ENCODE results near the gene ATP6V0B. TPM values are rescaled to one million over a fixed set of nuclear protein-coding genes. Genes with fewer than 3 reads are reported as not detected.

Gene ATP6V0B
- total and polyA plus RNA-seq, 2 donors (not counting 3 experiments of a cell fraction or from before 2014, with no cell fraction given) = 110 to 325 TPM

DNA sequence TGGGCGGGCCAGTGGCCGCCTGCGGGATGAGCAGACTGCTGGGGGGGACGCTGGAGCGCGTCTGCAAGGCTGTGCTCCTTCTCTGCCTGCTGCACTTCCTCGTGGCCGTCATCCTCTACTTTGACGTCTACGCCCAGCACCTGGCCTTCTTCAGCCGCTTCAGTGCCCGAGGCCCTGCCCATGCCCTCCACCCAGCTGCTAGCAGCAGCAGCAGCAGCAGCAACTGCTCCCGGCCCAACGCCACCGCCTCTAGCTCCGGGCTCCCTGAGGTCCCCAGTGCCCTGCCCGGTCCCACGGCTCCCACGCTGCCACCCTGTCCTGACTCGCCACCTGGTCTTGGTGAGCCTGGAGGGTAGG lies 6.4 kb downstream of the ATP6V0B start:
- H4K20me1 ChIP-seq (replicated peaks; ENCODE audit: control insufficient read depth, extremely low read depth, insufficient read depth, low read length) = no peaks in the 10 kb centered on the region
- TF ChIP-seq GATA2 (IDR thresholded peaks at IDR 0.05; ENCODE audit: insufficient read depth, insufficient read length, low read depth, low read length) (no peak), JUN (IDR thresholded peaks at IDR 0.05; ENCODE audit: borderline replicate concordance, insufficient read depth, insufficient read length, low read depth) (no peak), POLR2AphosphoS5 (IDR thresholded peaks at IDR 0.05; ENCODE audit: insufficient read depth, low read depth, low read length) (no peak)
- TF ChIP-seq, protein P1, sequence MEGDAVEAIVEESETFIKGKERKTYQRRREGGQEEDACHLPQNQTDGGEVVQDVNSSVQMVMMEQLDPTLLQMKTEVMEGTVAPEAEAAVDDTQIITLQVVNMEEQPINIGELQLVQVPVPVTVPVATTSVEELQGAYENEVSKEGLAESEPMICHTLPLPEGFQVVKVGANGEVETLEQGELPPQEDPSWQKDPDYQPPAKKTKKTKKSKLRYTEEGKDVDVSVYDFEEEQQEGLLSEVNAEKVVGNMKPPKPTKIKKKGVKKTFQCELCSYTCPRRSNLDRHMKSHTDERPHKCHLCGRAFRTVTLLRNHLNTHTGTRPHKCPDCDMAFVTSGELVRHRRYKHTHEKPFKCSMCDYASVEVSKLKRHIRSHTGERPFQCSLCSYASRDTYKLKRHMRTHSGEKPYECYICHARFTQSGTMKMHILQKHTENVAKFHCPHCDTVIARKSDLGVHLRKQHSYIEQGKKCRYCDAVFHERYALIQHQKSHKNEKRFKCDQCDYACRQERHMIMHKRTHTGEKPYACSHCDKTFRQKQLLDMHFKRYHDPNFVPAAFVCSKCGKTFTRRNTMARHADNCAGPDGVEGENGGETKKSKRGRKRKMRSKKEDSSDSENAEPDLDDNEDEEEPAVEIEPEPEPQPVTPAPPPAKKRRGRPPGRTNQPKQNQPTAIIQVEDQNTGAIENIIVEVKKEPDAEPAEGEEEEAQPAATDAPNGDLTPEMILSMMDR (IDR thresholded peaks at IDR 0.05; ENCODE audit: extremely low read depth in 1 of 2, insufficient read depth in 1 of 2, low read depth in 1 of 2, low read length in 2 of 2) = no peak
- peaks cover 34% of the 10 kb centered on the region for H3K79me2 ChIP-seq (ENCODE audit: control insufficient read depth, insufficient read depth, low read length)
- H3K4me2 ChIP-seq (ENCODE audit: insufficient read depth, low read length) = no peak overlapping the region
- no peaks in the 10 kb centered on the region for H3K9me1 ChIP-seq (replicated peaks; ENCODE audit: control insufficient read depth, extremely low read depth, insufficient read depth, low read length)
- no peak overlapping the region for H3K9ac ChIP-seq (replicated peaks; ENCODE audit: extremely low read depth, insufficient read depth, low read length)
- H3K4me1 ChIP-seq (ENCODE audit: control insufficient read depth, extremely low read depth, insufficient read depth, low read length) = peaks cover 21% of the 10 kb centered on the region
- ChIA-PET POLR2A (no interaction called here), CTCF (no interaction called here)
- H3K27ac ChIP-seq (ENCODE audit: insufficient read depth, low read depth, low read length) = no peak overlapping the region
- H2AFZ ChIP-seq (ENCODE audit: low read depth, low read length) = no peak overlapping the region
- DNase-seq (ENCODE audit: low read depth, low spot score) (no peak), FAIRE-seq (no peak)
- no peaks in the 10 kb centered on the region for H3K27me3 ChIP-seq (ENCODE audit: control insufficient read depth in 2 of 2, insufficient read depth in 2 of 2, low read length in 2 of 2)
- H3K36me3 ChIP-seq (ENCODE audit: control insufficient read depth in 2 of 2, extremely low read depth in 1 of 2, insufficient read depth in 2 of 2, low read length in 2 of 2) = peaks cover 0 to 19% of the 10 kb centered on the region in 2 experiments
- BruUV-seq (replicated peaks) = no TSS peak
- H3K9me3 ChIP-seq (replicated peaks; ENCODE audit: control insufficient read depth, insufficient read depth, low read length) = no peaks in the 10 kb centered on the region
- H3K4me3 ChIP-seq (replicated peaks in 1 of 3; ENCODE audit: insufficient read depth in 1 of 3, low read depth in 1 of 3, low read length in 3 of 3) = no peak overlapping the region
- dilution Hi-C loops (cut with MboI; ENCODE audit: extremely low pct_ligation_motif_present, low sequenced_read_pairs) (no loop called here), intact Hi-C loops (cut with micrococcal nuclease) (no loop called here)

DNA sequence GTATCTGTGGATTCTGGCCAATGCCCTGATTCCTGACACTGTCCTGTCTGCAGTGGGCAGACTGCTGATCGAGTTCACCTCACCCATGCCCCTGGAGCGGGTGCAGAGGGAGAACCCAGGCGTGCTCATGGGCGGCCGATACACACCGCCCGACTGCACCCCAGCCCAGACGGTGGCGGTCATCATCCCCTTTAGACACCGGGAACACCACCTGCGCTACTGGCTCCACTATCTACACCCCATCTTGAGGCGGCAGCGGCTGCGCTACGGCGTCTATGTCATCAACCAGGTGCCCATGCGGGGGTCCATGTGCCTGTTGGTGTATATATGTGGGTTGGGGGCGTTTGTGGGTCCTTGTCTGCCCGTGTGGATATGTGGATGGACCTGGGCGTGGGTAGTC lies 6.9 kb downstream of the ATP6V0B start:
- FAIRE-seq = no peak
- no TSS peak for BruUV-seq (replicated peaks)
- DNase-seq (ENCODE audit: low read depth, low spot score) = no peak
- Histone ChIP-seq H3K9me1 (replicated peaks; ENCODE audit: control insufficient read depth, extremely low read depth, insufficient read depth, low read length) (no peaks in the 10 kb centered on the region), H3K27me3 (ENCODE audit: control insufficient read depth in 2 of 2, insufficient read depth in 2 of 2, low read length in 2 of 2) (no peaks in the 10 kb centered on the region), H3K27ac (ENCODE audit: insufficient read depth, low read depth, low read length) (no peak overlapping the region), H4K20me1 (replicated peaks; ENCODE audit: control insufficient read depth, extremely low read depth, insufficient read depth, low read length) (no peaks in the 10 kb centered on the region), H3K4me3 (replicated peaks in 1 of 3; ENCODE audit: insufficient read depth in 1 of 3, low read depth in 1 of 3, low read length in 3 of 3) (no peak overlapping the region), H3K4me1 (ENCODE audit: control insufficient read depth, extremely low read depth, insufficient read depth, low read length) (peaks cover 17% of the 10 kb centered on the region), H3K4me2 (ENCODE audit: insufficient read depth, low read length) (no peak overlapping the region), H3K9ac (replicated peaks; ENCODE audit: extremely low read depth, insufficient read depth, low read length) (no peak overlapping the region), H3K9me3 (replicated peaks; ENCODE audit: control insufficient read depth, insufficient read depth, low read length) (no peaks in the 10 kb centered on the region), H2AFZ (ENCODE audit: low read depth, low read length) (no peak overlapping the region), H3K36me3 (ENCODE audit: control insufficient read depth in 2 of 2, extremely low read depth in 1 of 2, insufficient read depth in 2 of 2, low read length in 2 of 2) (peaks cover 0 to 17% of the 10 kb centered on the region in 2 experiments), H3K79me2 (ENCODE audit: control insufficient read depth, insufficient read depth, low read length) (peaks cover 29% of the 10 kb centered on the region)
- POLR2A ChIA-PET = no interaction called here
- TF ChIP-seq JUN (IDR thresholded peaks at IDR 0.05; ENCODE audit: borderline replicate concordance, insufficient read depth, insufficient read length, low read depth) = no peak
- no peak for TF ChIP-seq POLR2A (IDR thresholded peaks at IDR 0.05; ENCODE audit: low read depth, low read length)
- TF ChIP-seq, protein P2, sequence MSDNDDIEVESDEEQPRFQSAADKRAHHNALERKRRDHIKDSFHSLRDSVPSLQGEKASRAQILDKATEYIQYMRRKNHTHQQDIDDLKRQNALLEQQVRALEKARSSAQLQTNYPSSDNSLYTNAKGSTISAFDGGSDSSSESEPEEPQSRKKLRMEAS (IDR thresholded peaks at IDR 0.05; ENCODE audit: insufficient read depth, insufficient read length) = no peak
- no peak for TF ChIP-seq FOS (IDR thresholded peaks at IDR 0.05; ENCODE audit: borderline replicate concordance, insufficient read depth, low read length)
- no peak for TF ChIP-seq GATA2 (IDR thresholded peaks at IDR 0.05; ENCODE audit: insufficient read depth, insufficient read length, low read depth, low read length)
- TF ChIP-seq POLR2AphosphoS5 (IDR thresholded peaks at IDR 0.05; ENCODE audit: insufficient read depth, low read depth, low read length) = no peak
- TF ChIP-seq EZH2 (IDR thresholded peaks at IDR 0.05; ENCODE audit: borderline replicate concordance, low read depth, low read length, severe bottlenecking) = no peak
- dilution Hi-C loops (cut with MboI; ENCODE audit: extremely low pct_ligation_motif_present, low sequenced_read_pairs) (no loop called here), intact Hi-C loops (cut with micrococcal nuclease) (no loop called here)
- CTCF ChIA-PET = no interaction called here
